Activated CD8-positive, alpha-beta T cell treated with anti-CD3 and anti-CD28 coated beads, Interleukin-2, amount 10 ng/mL, durations not matched to agents 7 days and 5 days (primary cell): Measurements from ENCODE around the gene CCDC18. TPM values are rescaled to one million over a fixed set of nuclear protein-coding genes. Genes with fewer than 3 reads are reported as not detected.

Experiments used
- ATAC-seq: fragments of 150-1000 bp; cut with Tn5 transposase; one replicate; pipeline ENCODE4 v1.10.0; 2021; ENCODE audit warnings: moderate library complexity
- CTCF ChIA-PET: fragments of 350-600 bp; sonication (Branson Sonifier 250); formaldehyde crosslinking; loops from one replicate; lab custom pipeline; 2021; ENCODE audit warnings: antibody characterized with exemption; lab: Charles Lee
- POLR2A ChIA-PET: fragments of 350-600 bp; sonication (Branson Sonifier 250); formaldehyde crosslinking; loops from one replicate; lab custom pipeline; 2021; ENCODE audit warnings: antibody characterized with exemption; lab: Charles Lee
- DNase-seq: peaks from one replicate; pipeline ENCODE4 v3.0.0-alpha.2; 2020
- H3K27ac Mint-ChIP-seq: one replicate; pipeline ENCODE4 v1.8.0; 2021; ENCODE audit warnings: mild to moderate bottlenecking, mixed read lengths
- H3K27me3 Mint-ChIP-seq: one replicate; pipeline ENCODE4 v1.8.0; 2021; ENCODE audit warnings: low read depth, mixed read lengths
- H3K36me3 Mint-ChIP-seq: one replicate; pipeline ENCODE4 v1.8.0; 2021; ENCODE audit warnings: low read depth, mixed read lengths
- H3K4me1 Mint-ChIP-seq: one replicate; pipeline ENCODE4 v1.8.0; 2021; ENCODE audit warnings: low read depth, mixed read lengths
- H3K4me3 Mint-ChIP-seq: one replicate; pipeline ENCODE4 v1.8.0; 2021; ENCODE audit warnings: mild to moderate bottlenecking, mixed read lengths
- H3K9me3 Mint-ChIP-seq: one replicate; pipeline ENCODE4 v1.8.0; 2022; ENCODE audit warnings: mixed read lengths; ENCODE audit not compliant: insufficient read depth
- total RNA-seq, 2 experiments: library from RNA; stranded (reverse); gene quantifications; one replicate each; pipeline ENCODE4 v1.2.3, GENCODE V29; 2021

Gene CCDC18, protein sequence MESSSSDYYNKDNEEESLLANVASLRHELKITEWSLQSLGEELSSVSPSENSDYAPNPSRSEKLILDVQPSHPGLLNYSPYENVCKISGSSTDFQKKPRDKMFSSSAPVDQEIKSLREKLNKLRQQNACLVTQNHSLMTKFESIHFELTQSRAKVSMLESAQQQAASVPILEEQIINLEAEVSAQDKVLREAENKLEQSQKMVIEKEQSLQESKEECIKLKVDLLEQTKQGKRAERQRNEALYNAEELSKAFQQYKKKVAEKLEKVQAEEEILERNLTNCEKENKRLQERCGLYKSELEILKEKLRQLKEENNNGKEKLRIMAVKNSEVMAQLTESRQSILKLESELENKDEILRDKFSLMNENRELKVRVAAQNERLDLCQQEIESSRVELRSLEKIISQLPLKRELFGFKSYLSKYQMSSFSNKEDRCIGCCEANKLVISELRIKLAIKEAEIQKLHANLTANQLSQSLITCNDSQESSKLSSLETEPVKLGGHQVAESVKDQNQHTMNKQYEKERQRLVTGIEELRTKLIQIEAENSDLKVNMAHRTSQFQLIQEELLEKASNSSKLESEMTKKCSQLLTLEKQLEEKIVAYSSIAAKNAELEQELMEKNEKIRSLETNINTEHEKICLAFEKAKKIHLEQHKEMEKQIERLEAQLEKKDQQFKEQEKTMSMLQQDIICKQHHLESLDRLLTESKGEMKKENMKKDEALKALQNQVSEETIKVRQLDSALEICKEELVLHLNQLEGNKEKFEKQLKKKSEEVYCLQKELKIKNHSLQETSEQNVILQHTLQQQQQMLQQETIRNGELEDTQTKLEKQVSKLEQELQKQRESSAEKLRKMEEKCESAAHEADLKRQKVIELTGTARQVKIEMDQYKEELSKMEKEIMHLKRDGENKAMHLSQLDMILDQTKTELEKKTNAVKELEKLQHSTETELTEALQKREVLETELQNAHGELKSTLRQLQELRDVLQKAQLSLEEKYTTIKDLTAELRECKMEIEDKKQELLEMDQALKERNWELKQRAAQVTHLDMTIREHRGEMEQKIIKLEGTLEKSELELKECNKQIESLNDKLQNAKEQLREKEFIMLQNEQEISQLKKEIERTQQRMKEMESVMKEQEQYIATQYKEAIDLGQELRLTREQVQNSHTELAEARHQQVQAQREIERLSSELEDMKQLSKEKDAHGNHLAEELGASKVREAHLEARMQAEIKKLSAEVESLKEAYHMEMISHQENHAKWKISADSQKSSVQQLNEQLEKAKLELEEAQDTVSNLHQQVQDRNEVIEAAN (N-terminal part only)
- 10 to 100 TPM; 33.1 to 36.3 TPM for total RNA-seq

DNA sequence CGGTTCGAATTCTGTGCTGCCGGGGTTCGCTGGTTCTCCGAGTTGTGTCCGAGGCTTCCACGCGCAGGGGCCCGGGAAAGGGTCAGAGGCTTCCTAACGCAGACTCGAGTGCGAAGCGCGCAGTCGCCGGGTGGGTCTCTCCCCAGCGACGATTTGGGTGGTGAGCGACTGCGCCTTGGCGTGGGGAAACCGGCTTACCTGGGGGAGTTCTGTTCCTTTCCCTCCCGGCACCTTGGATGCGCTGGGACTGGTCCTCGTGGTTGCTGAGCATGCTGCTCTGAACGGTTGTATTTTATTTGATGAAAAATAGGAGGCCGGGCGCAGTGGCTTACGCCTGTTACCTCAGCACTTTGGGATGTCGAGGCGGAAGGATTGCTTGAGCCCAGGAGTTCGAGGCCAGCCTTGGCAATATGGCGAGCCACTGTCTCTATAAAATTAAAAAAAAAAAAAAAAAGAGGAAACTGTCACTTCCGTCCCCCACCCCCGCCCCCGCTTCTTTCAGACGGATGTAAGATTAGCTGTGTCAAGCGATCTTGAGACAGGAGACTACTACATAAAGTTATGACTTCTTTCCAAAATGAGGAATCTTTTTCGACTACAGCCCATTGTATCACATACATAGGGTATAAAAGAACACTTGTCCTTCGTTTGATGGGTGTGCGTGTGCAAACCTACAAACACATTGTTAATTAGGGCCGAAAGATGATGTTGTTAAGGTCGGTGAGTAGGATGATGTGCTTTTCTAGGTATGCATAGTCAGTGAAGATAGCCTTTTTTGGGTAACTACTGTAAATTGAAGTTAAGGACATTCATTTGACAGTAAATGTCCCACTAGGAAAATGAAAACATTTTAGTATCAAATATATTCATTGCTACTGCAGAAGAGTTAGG, at the start of gene CCDC18:
Gene CCDC18 (plus strand): TSS at position 2 of the 891 bp plus-strand sequence. CDS start 2,638 bp downstream, outside the sequence.
- ATAC-seq (peak; percentile 19), DNase-seq (peak; percentile 77)
- no peaks in the 10 kb centered on the region for H3K27me3 Mint-ChIP-seq
- H3K27ac Mint-ChIP-seq = peak within 1 kb of the TSS; percentile 96
- peak within 1 kb of the TSS; percentile 85 for H3K4me3 Mint-ChIP-seq
- POLR2A ChIA-PET = interaction anchor here (0.7 to 1.7 kb wide), 7 partner anchors 10 to 240 kb away, joined by 3 to 5 read pairs (median 4); partner anchors contain the start of gene DIPK1A
- no peaks in the 10 kb centered on the region for H3K9me3 Mint-ChIP-seq
- peaks cover 44% of the 10 kb centered on the region for H3K36me3 Mint-ChIP-seq
- CTCF ChIA-PET = interaction anchor here (0.8 kb wide), 1 partner anchor 167 kb away, joined by 4 read pairs; no protein-coding TSS in a partner anchor
- peaks cover 50% of the 10 kb centered on the region for H3K4me1 Mint-ChIP-seq

DNA sequence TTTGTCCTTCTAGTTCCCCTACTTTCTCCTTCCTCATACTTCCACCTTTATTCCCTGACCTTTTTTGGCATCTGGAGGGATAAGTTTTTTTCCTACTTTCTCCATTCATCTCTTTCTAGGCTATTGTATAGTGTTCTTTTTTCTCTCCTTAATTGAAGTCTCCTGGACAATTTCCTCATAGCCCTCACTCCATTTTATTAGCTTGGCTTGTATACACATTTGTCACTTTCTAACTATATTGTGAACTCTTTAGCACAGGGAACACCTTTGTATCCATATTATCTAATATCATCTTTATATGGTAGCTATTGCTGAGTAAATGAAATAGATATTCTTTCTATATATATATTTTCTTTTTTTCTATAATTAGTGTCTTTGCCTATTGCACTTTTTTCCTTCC, 47.9 kb upstream of the CCDC18 start:
- POLR2A ChIA-PET = interaction anchor here (0.8 kb wide), 1 partner anchor 170 kb away, joined by 3 read pairs; no protein-coding TSS in a partner anchor
- Mint-ChIP-seq H3K4me3 (no peak overlapping the region), H3K27me3 (no peaks in the 10 kb centered on the region), H3K4me1 (no peaks in the 10 kb centered on the region), H3K27ac (no peak overlapping the region), H3K36me3 (peaks cover 22% of the 10 kb centered on the region), H3K9me3 (no peaks in the 10 kb centered on the region)
- CTCF ChIA-PET = interaction anchor here (1.2 to 1.5 kb wide), 2 partner anchors 12 kb away, joined by 4 to 6 read pairs; no protein-coding TSS in a partner anchor
- DNase-seq = no peak
- ATAC-seq = no peak

DNA sequence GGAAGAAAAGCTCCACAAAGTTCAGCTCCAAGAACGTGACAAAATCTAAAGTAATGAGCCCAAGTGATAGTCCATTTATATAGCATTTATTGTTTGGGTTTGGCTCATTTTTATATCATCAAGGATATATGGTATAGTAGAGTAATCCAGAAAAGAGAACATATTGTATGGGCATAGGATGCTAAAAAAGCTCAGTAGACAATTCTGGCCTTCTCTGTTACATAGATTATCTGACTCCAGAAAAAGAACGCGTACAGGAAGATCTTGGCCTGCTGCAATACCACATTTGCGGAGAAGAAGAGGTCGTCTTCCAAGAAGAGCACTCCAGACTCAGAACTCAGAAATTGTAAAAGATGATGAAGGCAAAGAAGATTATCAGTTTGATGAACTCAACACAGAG, 44.1 kb upstream of the CCDC18 start:
- DNase-seq (no peak), ATAC-seq (no peak)
- POLR2A ChIA-PET = interaction anchor here (0.6 to 1.2 kb wide), 2 partner anchors 45 to 58 kb away, joined by 3 read pairs; partner anchors contain the start of gene MTF2
- Mint-ChIP-seq H3K27me3 (no peaks in the 10 kb centered on the region), H3K27ac (no peak overlapping the region), H3K4me3 (no peak overlapping the region), H3K9me3 (no peaks in the 10 kb centered on the region), H3K36me3 (peaks cover 29% of the 10 kb centered on the region), H3K4me1 (no peaks in the 10 kb centered on the region)
- CTCF ChIA-PET = interaction anchor here (1.5 kb wide), 1 partner anchor 115 kb away, joined by 3 read pairs; no protein-coding TSS in a partner anchor

DNA sequence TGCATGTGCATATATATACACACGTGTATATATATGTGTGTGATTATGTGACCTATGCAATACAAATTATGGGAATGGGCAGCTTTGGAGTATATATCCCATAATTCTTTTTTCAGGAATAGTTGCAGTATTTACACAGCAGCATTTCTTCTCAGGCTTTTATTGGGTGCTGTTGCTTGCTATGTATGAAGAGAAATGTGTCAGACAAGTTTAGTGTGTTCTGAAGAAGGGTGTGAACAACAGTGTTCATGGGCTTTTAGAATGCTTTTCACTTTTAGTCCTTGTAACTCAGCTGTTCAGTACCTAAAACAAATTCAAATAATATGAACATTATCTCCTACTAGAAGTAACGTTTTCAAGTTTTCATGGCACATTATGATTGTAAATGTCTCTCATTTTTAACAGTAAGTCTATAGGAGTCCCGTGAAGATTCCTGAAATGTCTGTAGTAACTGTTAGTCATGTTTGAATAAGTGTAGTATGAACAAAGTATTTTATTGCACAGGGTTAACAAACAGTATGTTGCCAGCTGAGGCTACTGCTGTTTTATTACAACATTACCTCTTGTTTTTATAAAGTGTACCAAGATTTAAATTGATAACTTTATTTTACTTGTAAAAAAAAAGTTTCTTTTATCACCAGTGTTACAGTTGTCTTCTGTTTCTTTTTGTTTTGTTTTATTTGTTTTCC, 42.8 kb upstream of the CCDC18 start:
- ATAC-seq (no peak), DNase-seq (no peak)
- Mint-ChIP-seq H3K4me1 (peaks cover 3% of the 10 kb centered on the region), H3K27me3 (no peaks in the 10 kb centered on the region), H3K4me3 (no peak overlapping the region), H3K36me3 (peaks cover 37% of the 10 kb centered on the region), H3K9me3 (no peaks in the 10 kb centered on the region), H3K27ac (no peak overlapping the region)
- ChIA-PET POLR2A (no interaction called here), CTCF (no interaction called here)

DNA sequence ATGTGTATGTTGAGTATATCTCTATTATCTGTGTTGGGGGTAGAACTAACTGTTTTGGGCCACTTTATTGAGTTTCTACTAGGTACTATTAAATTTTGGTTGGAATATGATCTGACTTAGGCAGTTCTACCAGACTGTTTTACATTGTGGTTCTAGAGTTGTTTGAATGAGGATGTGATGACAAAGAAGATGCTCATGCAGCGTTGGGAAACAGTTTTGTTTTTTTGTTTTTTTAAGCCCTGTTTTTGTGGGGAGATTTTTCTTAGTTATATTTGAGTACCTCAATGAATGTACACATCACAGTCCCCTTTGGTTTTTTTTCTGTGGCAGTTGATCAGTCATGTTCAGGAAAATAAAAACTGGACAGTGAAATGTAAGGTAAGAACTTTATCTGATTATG, 40.4 kb upstream of the CCDC18 start:
- Mint-ChIP-seq H3K9me3 (no peaks in the 10 kb centered on the region), H3K4me3 (no peak overlapping the region), H3K36me3 (peaks cover 31% of the 10 kb centered on the region), H3K27me3 (no peaks in the 10 kb centered on the region), H3K27ac (no peak overlapping the region), H3K4me1 (peaks cover 3% of the 10 kb centered on the region)
- CTCF ChIA-PET = interaction anchor here (0.6 kb wide), 1 partner anchor 47 kb away, joined by 3 read pairs; no protein-coding TSS in a partner anchor
- POLR2A ChIA-PET = no interaction called here
- ATAC-seq (no peak), DNase-seq (no peak)

DNA sequence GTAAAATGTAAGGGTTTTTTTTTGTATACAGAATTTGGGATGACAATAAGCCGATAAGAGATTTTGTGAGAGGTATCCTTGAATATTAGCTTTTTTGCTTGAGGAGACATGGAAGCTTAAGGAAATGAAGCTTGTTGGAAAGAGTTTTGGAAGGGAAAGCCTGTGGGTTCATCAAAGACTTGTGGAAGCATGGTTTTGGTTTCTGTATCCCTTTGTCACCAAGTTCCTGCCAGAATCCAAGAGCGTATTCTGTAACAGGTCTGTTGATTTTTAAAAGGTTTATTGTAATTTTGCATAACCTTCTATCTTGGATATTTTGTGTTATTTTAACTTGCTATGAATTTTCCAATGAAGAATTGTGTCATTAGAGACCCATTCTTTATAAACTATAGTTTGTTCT, 38.4 kb upstream of the CCDC18 start:
- no peak overlapping the region for H3K4me3 Mint-ChIP-seq
- no peak for DNase-seq
- CTCF ChIA-PET = no interaction called here
- no peak overlapping the region for H3K27ac Mint-ChIP-seq
- no peaks in the 10 kb centered on the region for H3K9me3 Mint-ChIP-seq
- peaks cover 21% of the 10 kb centered on the region for H3K36me3 Mint-ChIP-seq
- H3K4me1 Mint-ChIP-seq = peaks cover 3% of the 10 kb centered on the region
- POLR2A ChIA-PET = no interaction called here
- no peak for ATAC-seq
- no peaks in the 10 kb centered on the region for H3K27me3 Mint-ChIP-seq

DNA sequence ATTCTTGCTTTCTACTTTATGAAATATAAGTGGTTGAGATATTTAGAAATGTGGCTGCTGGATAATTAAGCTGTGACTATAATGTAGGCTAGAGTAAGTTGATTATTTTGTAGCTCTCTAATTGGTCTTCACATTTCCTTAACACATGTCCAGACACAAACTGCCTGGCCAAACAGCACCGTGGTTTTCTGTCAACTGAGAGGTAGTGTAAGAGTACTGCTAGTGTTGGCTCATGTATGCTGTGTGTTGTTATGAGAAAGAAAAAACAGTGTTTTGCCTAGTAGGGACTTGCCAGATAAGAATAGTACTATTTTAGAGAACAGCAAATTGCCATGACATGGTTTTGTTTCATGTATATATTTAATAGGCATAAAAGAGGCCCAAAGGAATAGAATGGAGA, 37.4 kb upstream of the CCDC18 start:
- Mint-ChIP-seq H3K4me1 (peaks cover 3% of the 10 kb centered on the region), H3K36me3 (peaks cover 27% of the 10 kb centered on the region), H3K9me3 (no peaks in the 10 kb centered on the region), H3K27me3 (no peaks in the 10 kb centered on the region), H3K27ac (no peak overlapping the region), H3K4me3 (no peak overlapping the region)
- ATAC-seq (no peak), DNase-seq (no peak)
- ChIA-PET CTCF (no interaction called here), POLR2A (no interaction called here)

DNA sequence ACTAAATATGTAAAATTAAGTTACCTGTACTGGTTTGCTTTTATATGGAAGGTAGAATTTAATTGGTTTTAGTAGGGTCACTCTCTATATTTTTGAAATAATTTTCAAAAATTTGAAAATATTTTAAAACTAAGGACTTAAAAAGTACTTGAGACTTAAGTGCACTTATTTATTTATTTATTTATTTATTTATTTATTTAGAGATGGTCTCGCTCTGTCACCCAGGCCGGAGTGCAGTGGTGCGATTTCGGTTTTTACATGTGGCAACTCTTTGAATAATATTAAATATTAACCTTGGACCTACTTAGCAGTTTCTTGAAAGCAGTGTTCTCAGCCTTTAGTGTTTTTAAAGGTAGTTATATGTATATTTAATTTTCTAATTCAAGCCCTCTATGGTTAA, 36.8 kb upstream of the CCDC18 start:
- peaks cover 30% of the 10 kb centered on the region for H3K36me3 Mint-ChIP-seq
- ATAC-seq (no peak), DNase-seq (no peak)
- H3K27me3 Mint-ChIP-seq = no peaks in the 10 kb centered on the region
- H3K4me1 Mint-ChIP-seq = peaks cover 3% of the 10 kb centered on the region
- H3K9me3 Mint-ChIP-seq = no peaks in the 10 kb centered on the region
- POLR2A ChIA-PET = no interaction called here
- no peak overlapping the region for H3K27ac Mint-ChIP-seq
- CTCF ChIA-PET = interaction anchor here (1.4 kb wide), 1 partner anchor 11 kb away, joined by 4 read pairs; no protein-coding TSS in a partner anchor
- H3K4me3 Mint-ChIP-seq = no peak overlapping the region

DNA sequence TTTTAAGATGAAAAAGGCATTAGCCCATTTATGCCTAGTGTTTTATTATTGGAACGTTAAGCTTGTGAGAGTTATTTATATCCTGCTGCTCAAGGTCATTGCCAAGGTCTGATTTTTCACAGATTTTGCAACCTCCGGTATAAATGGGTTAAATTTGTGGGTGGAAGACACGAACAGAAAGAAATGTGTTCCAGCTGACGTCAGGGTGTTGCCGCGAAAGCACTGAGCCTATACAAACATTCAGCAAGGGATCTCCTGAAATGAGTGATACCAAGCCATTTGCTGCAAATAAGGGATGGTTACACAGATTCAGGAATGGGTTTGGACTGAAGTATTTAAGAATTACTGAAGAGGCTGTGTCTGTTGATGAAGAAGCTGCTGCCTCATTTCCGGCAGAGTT, 32.5 kb upstream of the CCDC18 start:
- H3K27me3 Mint-ChIP-seq = no peaks in the 10 kb centered on the region
- no peak overlapping the region for H3K27ac Mint-ChIP-seq
- H3K4me1 Mint-ChIP-seq = no peaks in the 10 kb centered on the region
- no peaks in the 10 kb centered on the region for H3K9me3 Mint-ChIP-seq
- H3K4me3 Mint-ChIP-seq = no peak overlapping the region
- ATAC-seq (no peak), DNase-seq (no peak)
- H3K36me3 Mint-ChIP-seq = peaks cover 40% of the 10 kb centered on the region
- ChIA-PET POLR2A (no interaction called here), CTCF (no interaction called here)

DNA sequence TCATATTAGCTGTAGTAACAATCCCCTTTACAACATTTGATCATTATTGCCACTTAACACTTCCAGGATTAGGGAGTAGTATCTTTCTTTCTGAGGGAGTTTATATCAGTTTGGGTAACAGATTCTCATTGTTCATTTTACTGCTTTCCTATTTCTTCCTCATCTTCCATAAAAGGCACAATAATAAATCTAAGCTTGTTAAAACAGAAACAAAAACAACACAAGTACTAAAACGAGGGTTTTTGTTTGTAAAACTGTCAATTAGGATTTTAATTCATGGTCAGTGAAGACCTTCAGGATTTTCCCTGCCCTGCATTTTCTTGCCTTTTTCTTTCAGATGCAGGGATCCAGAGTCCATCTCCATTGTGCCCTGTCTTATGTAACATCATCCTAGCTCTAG, 29.8 kb upstream of the CCDC18 start:
- no peak overlapping the region for H3K27ac Mint-ChIP-seq
- no peaks in the 10 kb centered on the region for H3K9me3 Mint-ChIP-seq
- ATAC-seq (no peak), DNase-seq (no peak)
- H3K4me1 Mint-ChIP-seq = peaks cover 9% of the 10 kb centered on the region
- H3K36me3 Mint-ChIP-seq = peaks cover 51% of the 10 kb centered on the region
- no peaks in the 10 kb centered on the region for H3K27me3 Mint-ChIP-seq
- POLR2A ChIA-PET = no interaction called here
- H3K4me3 Mint-ChIP-seq = no peak overlapping the region
- CTCF ChIA-PET = interaction anchor here (0.6 to 1.9 kb wide), 3 partner anchors 18 to 89 kb away, joined by 3 to 7 read pairs (median 4); no protein-coding TSS in a partner anchor
